ENCODE measurements around the gene UBR3.
"Not testable (repeated sequence)": the region's sequence is repeated elsewhere in the genome, so short reads cannot be mapped to it uniquely, and the experiment has no call there.

UBR3 gene

DNA sequence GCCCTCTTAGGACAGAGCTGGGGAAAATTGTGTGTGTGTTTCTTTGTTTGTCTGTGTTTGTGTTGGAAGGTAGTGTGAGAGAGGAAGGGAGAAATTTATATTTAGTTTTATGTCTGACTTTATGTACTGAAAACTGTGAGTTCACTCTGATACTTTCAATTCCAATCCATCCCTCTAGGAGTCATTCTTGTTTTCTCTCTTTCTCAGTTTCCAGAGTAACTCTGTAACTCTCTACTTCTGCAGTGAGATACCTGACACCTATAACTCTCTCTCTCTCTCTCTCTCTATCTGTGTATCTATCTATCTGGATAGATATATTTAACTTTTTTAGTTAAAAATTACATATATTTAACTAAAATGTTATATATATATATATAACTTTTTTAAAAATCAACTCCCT, 128.7 kb downstream of the UBR3 start:
- no peak for DNase-seq (ENCODE audit: low read depth)

- not testable (repeated sequence) for DNase-seq (ENCODE audit: low read depth)
Measured at GRCh38 chr2:169957219-169957618, 130.0 kb downstream of the UBR3 start.

DNA sequence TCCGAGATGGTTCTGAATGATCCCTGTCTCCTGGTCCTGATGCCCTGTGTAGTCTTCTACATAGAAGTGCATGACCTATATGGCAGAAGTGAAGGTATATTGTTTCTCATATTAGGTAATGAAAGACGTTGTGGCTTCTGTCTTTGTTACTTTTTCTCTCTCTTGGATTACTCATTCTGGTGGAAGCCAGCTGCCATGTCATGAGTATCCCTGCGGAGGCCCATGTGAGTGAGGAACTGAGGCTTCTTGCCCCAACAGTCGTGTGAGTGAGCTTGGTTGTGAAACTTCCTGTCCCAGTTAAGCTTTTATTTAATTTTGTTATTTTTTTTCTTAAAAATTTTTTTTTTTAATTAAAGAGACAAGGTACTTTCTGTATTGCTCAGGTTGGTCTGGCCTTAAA, 134.7 kb downstream of the UBR3 start:
- no peak for DNase-seq (ENCODE audit: low read depth)

GRCh38 chr2:169963786-169964185, 136.5 kb downstream of the UBR3 start:
- DNase-seq (ENCODE audit: low read depth): no peak

DNA sequence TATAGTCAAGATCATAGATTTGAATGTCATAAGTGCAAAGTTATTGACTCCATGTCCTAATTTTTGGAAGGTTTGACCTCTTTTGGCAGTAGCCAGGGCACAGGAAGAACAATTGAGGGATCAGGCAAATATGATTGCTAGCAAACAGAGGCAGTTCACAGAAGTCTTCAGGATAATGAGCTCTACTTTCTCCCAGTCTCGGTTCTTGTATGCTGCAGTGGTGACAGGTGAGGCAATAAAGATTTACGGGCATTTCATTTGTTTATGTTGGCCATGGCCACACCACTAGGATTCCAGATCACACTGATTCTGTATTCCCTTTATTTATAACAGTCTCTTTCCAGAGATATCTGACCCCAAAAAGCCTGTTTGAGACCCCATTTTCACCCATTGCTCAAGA, 137.5 kb downstream of the UBR3 start:
- no peak for DNase-seq (ENCODE audit: low read depth)

DNA sequence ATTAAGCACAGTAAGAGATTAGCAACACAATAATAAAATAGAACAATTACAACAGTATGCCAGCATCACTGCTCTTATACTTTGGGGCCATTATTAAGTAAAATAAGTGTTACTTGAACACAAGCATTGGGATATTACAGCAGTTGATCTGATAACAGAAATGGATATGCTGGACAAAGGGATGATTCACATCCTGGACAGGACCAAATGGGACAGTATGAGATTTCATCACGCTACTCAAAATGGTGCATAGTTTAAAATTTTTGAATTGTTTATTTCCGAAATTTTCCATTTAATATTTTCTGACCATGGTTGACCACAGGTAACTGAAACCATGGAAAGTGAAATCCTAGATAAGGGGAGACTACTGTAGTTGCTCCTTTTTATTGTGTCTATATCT, 138.2 kb downstream of the UBR3 start:
- no peak for DNase-seq (ENCODE audit: low read depth)

GRCh38 chr2:169966454-169966853, 139.2 kb downstream of the UBR3 start:
- DNase-seq (ENCODE audit: low read depth): no peak

DNA sequence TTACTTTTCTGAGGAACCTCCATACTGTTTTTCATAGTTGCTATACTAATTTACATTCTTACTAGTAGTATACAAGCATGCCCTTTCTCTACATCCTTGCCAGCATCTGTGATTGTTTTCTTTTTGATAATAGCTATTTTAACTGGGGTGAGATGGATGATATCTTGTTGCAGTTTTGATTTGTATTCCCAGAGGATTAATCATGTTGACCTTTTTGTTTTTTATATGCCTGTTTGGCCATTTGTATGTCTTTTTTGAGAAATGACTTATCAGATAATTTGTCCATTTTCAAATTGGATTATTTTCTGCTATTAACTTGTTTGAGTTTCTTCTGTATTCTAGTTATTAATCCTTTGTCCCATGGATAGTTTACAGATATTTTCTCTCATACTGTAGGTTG, 141.5 kb downstream of the UBR3 start:
- no peak for DNase-seq (ENCODE audit: low read depth)

GRCh38 chr2:169975221-169975620, 148.0 kb downstream of the UBR3 start:
- DNase-seq (ENCODE audit: low read depth): no peak

GRCh38 chr2:169976335-169976851, 149.1 kb downstream of the UBR3 start:
- no peak for DNase-seq (ENCODE audit: low read depth)

GRCh38 chr2:169977530-169977929, 150.3 kb downstream of the UBR3 start:
- no peak for DNase-seq (ENCODE audit: low read depth)

- DNase-seq (ENCODE audit: low read depth): no peak
Measured at GRCh38 chr2:169978402-169979017, 151.3 kb downstream of the UBR3 start.

DNA sequence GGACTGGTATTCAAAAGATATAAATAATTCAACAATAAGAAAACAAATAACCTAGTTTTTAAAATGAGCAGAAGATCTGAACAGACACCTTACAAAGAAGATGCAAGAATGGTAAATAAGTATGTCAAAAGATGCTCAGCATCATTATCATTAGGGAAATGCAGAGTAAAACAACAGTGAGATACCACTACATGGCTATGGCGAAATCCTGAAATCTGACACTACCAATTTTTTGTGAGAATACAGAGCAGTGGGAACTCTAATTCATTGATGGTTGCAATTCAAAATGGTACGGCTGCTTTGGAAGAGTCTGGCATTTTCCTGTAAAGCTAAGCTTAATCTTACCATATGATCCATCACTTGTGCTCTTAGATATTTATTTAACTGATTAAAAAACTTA, 151.8 kb downstream of the UBR3 start:
- DNase-seq (ENCODE audit: low read depth): no peak

DNA sequence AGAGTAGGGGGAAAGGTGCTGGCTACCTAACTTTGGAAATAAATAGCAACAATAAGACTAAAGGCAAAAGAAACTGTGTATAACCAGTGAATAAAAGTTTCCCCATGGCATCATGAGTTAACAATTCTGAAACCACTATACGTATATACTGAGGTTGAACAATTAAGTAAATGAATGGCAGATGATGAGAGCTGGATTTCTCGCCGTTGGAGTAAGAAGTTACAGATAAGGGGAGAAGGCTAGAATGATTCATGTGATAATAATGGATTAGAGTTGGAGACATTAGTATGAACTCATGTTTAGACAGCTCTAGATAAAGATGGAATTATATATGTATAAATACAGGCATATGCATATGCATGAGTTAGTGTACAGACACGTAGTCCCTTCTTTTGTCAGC, 152.7 kb downstream of the UBR3 start:
- no peak for DNase-seq (ENCODE audit: low read depth)

DNA sequence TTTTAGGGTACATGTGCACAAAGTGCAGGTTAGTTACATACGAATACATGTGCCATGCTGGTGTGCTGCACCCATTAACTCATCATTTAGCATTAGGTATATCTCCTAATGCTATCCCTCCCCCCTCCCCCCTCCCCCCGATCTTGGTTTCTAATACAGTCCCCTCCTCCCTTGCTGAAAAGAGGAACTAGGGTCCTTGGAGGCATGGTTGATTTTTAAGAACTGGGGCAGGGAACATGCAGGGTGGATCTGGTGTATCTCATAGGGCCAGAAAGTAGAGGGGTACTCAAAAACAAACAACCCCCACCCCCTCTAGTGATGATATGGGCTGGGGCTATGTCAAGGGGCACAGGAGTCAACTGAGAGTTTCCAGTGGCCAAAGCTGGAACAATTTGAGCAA, 153.4 kb downstream of the UBR3 start:
- no peak for DNase-seq (ENCODE audit: low read depth)

- no peak for DNase-seq (ENCODE audit: low read depth)
Measured at GRCh38 chr2:169982929-169983328, 155.7 kb downstream of the UBR3 start.

DNA sequence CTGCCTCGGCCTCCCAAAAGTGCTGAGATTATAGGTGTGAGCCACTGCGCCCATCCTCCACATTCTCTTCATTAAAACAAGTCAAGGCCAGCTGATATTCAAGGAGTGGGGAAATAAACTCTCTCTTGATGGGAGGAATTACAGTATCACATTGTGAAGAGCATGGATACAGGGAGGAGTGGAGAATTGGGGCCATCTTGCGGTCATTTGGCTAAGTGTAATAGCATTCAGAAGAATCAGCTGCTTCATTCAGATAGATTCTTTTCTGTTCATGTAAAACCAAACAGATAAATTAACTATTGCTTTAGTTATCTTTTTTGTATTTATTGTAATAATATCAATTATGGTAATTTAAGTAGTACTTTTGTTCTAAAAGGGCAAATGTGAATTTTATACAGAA, 156.3 kb downstream of the UBR3 start:
- no peak for DNase-seq (ENCODE audit: low read depth)

- no peak for DNase-seq (ENCODE audit: low read depth)
Measured at GRCh38 chr2:169984145-169984544, 156.9 kb downstream of the UBR3 start.

DNA sequence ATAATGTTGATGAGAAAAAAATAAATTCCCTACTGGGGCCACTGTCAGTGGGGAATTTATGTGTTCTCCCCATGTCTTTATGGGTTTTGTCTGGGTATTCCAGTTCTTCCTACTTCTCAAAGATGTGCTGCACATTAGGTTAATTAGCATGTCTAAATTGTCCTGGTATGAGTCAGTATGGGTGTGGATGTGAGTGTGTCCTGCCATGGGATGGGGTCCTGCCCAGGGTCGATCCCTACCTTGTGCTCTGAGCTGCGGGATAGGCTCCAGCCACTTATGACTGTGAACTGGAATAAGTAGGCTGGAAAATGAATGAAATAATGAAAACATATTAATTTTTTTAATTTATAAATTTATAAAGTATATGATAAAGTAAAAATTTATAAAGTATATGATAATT, 167.5 kb downstream of the UBR3 start:
- no peak for DNase-seq (ENCODE audit: low read depth)

- DNase-seq (ENCODE audit: low read depth): no peak
Measured at GRCh38 chr2:169997140-169997887, 170.1 kb downstream of the UBR3 start.

- no peak for DNase-seq (ENCODE audit: low read depth)
Measured at GRCh38 chr2:169999054-169999453, 171.8 kb downstream of the UBR3 start.

- no peak for DNase-seq (ENCODE audit: low read depth)
Measured at GRCh38 chr2:170002096-170002495, 174.8 kb downstream of the UBR3 start.

GRCh38 chr2:170005702-170006101, 178.4 kb downstream of the UBR3 start:
- no peak for DNase-seq (ENCODE audit: low read depth)

Measured in activated gamma-delta T cell treated with anti-CD3 and anti-CD28 coated beads, Interleukin-2, amount 50 U/mL, for 16 hours (primary cell).